Peyer's patch (tissue), 4 donors: ENCODE measurements around the gene CHIA.

ENCODE experiments used
- CTCF ChIP-seq, 6 experiments: fragments of 450-650 bp in 4 of 6; fragments of 200-600 bp in 2 of 6; sonication (generic) in 1 of 6; IDR thresholded peaks; one replicate each; pipeline ENCODE4 v1.5.1; 2017 to 2019; ENCODE audit warnings: antibody characterized with exemption in 6 of 6, mild to moderate bottlenecking in 3 of 6, moderate library complexity in 1 of 6
- POLR2A ChIP-seq, 2 donors: fragments of 450-650 bp; IDR thresholded peaks; one replicate each; pipeline ENCODE4 v1.5.1; 2017; ENCODE audit warnings: antibody characterized with exemption in 2 of 2, mild to moderate bottlenecking in 2 of 2, moderate library complexity in 2 of 2

GRCh38 chr1:111354584-111354983 is 63.9 kb downstream of the CHIA start:
- no peak for TF ChIP-seq CTCF (IDR thresholded peaks at IDR 0.05)
- no peak for TF ChIP-seq POLR2A (IDR thresholded peaks at IDR 0.05)
